ENCODE data around the gene TAS1R1.

TAS1R1 gene

GRCh38 chr1:6554907-6555778 is at the start of gene TAS1R1:
Gene TAS1R1, plus strand, starts transcription at chr1:6555307. Its CDS starts 67 bp downstream, at chr1:6555374.
- peak; percentile 15 for DNase-seq (ENCODE audit: extremely low read depth, insufficient read length)
- TF ChIP-seq CTCF (IDR thresholded peaks at IDR 0.05; ENCODE audit: insufficient read depth, low read length, poor library complexity, severe bottlenecking) = no peak
- peaks cover 4% of the 10 kb centered on the region for H3K36me3 ChIP-seq (ENCODE audit: control insufficient read depth, insufficient read depth, low read length)

GRCh38 chr1:6505367-6506209 is 49.5 kb upstream of the TAS1R1 start:
- no peak for DNase-seq (ENCODE audit: extremely low read depth, insufficient read length)
- Histone ChIP-seq H3K36me3 (ENCODE audit: control insufficient read depth, insufficient read depth, low read length) (no peaks in the 10 kb centered on the region), H3K4me3 (replicated peaks; ENCODE audit: low read depth, low read length) (no peak overlapping the region), H3K27me3 (replicated peaks; ENCODE audit: control insufficient read depth, insufficient read depth, low read length) (no peaks in the 10 kb centered on the region; the same call in 1 of the 2 replicates)
- TF ChIP-seq CTCF (IDR thresholded peaks at IDR 0.05; ENCODE audit: insufficient read depth, low read length, poor library complexity, severe bottlenecking) = no peak

More at GRCh38 chr1:6554907-6555778, at the start of gene TAS1R1:
- H3K27me3 ChIP-seq (replicated peaks; ENCODE audit: control insufficient read depth, insufficient read depth, low read length) = no peaks in the 10 kb centered on the region
- H3K4me3 ChIP-seq (replicated peaks; ENCODE audit: low read depth, low read length) = peak within 1 kb of the TSS; percentile 91

- TF ChIP-seq CTCF (IDR thresholded peaks at IDR 0.05; ENCODE audit: insufficient read depth, low read length, poor library complexity, severe bottlenecking) = no peak
- no peak for DNase-seq (ENCODE audit: extremely low read depth, insufficient read length)
- Histone ChIP-seq H3K36me3 (ENCODE audit: control insufficient read depth, insufficient read depth, low read length) (no peaks in the 10 kb centered on the region), H3K4me3 (replicated peaks; ENCODE audit: low read depth, low read length) (no peak overlapping the region), H3K27me3 (replicated peaks; ENCODE audit: control insufficient read depth, insufficient read depth, low read length) (no peaks in the 10 kb centered on the region; the same call in 1 of the 2 replicates)
Measured at GRCh38 chr1:6506210-6507036, 48.7 kb upstream of the TAS1R1 start.

- no peak for DNase-seq (ENCODE audit: extremely low read depth, insufficient read length)
- no peaks in the 10 kb centered on the region; the same call in 1 of the 2 replicates for H3K27me3 ChIP-seq (replicated peaks; ENCODE audit: control insufficient read depth, insufficient read depth, low read length)
- H3K36me3 ChIP-seq (ENCODE audit: control insufficient read depth, insufficient read depth, low read length) = no peaks in the 10 kb centered on the region
- no peak for TF ChIP-seq CTCF (IDR thresholded peaks at IDR 0.05; ENCODE audit: insufficient read depth, low read length, poor library complexity, severe bottlenecking)
- H3K4me3 ChIP-seq (replicated peaks; ENCODE audit: low read depth, low read length) = no peak overlapping the region
Measured at GRCh38 chr1:6507037-6507428, 48.1 kb upstream of the TAS1R1 start.

GRCh38 chr1:6507461-6507911 is 47.6 kb upstream of the TAS1R1 start:
- TF ChIP-seq CTCF (IDR thresholded peaks at IDR 0.05; ENCODE audit: insufficient read depth, low read length, poor library complexity, severe bottlenecking) = no peak
- Histone ChIP-seq H3K36me3 (ENCODE audit: control insufficient read depth, insufficient read depth, low read length) (no peaks in the 10 kb centered on the region), H3K27me3 (replicated peaks; ENCODE audit: control insufficient read depth, insufficient read depth, low read length) (no peaks in the 10 kb centered on the region; the same call in 1 of the 2 replicates), H3K4me3 (replicated peaks; ENCODE audit: low read depth, low read length) (no peak overlapping the region)
- DNase-seq (ENCODE audit: extremely low read depth, insufficient read length) = no peak
